Measurements from ENCODE around the gene TXNRD1.

The TXNRD1 gene

DNA sequence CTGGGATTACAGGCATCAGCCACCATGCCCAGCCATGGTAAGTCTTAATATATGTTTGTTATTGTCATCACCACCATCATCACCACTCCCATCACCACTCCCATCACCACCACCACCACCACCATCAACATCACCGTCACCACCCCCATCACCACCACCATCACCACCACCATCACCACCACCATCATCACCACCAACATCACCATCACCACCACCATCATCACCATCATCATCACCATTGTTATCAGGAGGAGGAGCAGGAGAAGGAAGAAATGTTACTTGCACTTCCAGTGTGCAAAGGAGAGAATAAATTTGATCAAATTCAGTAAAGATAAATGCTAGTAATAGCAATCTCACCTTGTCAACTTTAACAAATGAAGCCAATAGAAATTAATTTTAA, 169.9 kb downstream of the TXNRD1 start:
- in situ Hi-C loops (cut with MboI; ENCODE audit: low sequenced_read_pairs): loop anchor here (10.0 to 25.0 kb wide), 2 partner anchors 477 to 669 kb away; no protein-coding TSS in a partner anchor

DNA sequence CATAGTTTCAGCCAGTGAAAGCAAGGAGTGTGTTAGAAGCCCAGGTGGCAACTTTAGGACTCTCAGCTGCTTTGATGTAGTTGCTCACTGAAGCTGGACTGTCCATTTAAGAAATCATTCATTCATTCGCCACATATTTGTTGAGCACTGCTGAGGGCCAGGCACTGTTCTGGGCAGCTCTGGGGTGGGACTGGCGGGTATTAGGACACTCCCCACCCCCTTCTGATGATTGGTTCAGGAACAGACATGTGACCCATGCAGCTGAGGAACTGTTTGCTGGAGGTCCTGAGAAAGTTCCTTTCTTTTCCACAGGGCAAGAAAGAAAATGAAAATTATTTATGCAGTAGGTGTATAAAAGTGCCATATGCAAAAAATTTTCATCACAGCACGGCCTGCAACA, 170.9 kb downstream of the TXNRD1 start:
- in situ Hi-C loops (cut with MboI; ENCODE audit: low sequenced_read_pairs): loop anchor here (10.0 to 25.0 kb wide), 2 partner anchors 476 to 668 kb away; no protein-coding TSS in a partner anchor

DNA sequence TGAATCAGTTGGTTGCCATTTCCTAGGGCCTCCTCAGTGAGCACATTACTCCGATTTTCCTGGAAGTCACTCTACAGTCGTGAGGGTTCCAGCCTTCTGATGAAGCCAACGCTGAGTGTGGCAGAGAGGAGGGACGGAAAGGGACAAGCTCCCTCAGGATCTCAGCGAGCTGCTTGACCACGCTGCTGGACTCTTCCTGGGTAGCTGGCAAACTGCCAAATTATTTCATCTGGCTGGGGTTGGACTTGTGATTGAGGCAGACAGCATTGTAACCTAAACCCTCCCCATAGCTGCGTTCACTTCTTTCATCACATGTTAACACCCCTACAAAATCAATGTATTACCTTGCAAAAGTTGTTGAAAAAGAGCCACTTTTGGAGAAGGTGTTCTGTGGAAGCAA, 171.6 kb downstream of the TXNRD1 start:
- in situ Hi-C loops (cut with MboI; ENCODE audit: low sequenced_read_pairs): loop anchor here (10.0 to 25.0 kb wide), 2 partner anchors 475 to 668 kb away; no protein-coding TSS in a partner anchor

DNA sequence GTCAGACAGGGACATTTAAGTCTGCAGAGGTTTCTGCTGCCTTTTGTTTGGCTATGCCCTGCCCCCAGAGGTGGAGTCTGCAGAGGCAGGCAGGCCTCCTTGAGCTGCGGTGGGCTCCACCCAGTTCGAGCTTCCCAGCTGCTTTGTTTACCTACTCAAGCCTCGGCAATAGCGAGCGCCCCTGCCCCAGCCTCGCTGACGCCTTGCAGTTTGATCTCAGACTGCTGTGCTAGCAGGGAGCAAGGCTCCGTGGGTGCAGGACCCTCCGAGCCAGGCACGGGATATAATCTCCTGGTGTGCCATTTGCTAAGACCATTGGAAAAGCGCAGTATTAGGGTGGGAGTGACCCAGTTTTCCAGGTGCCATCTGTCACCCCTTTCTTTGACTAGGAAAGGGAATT, 178.5 kb downstream of the TXNRD1 start:
- in situ Hi-C loops (cut with MboI; ENCODE audit: low sequenced_read_pairs): loop anchor here (25.0 kb wide), 1 partner anchor 468 kb away; no protein-coding TSS in a partner anchor
